ENCODE measurements around the gene ZNF688. TPM values are rescaled to one million over a fixed set of nuclear protein-coding genes. Genes with fewer than 3 reads are reported as not detected.
A peak's percentile ranks its signal among the peaks of the same experiment; 100 is the strongest.

The ZNF688 gene
- total and polyA plus RNA-seq, 2 of the 8 experiments (the other 6 are each of a cell fraction or from before 2014, with no cell fraction given): 2.7 to 3.5 TPM

DNA sequence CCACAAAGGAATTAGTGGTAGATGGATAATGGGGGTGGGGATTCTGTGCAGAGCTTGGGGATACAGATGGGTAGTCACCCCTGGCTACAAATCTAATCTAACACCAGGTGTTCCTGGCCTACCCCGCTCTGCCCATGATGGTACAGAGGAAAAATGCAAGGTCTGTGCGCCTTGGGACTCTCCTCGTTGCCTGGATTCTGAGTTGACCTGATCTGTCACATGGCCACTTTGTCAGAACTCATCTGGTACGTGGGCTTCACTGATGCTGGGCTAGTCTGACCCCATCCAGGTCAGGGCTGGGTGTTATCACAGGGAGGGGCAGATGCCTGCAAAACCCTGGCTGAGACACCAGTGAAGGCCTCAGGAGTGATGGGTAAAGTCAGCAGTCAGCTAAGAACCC is 18.6 kb downstream of the ZNF688 start:
- H2BK20ac ChIP-seq (ENCODE audit: low read length): no peak overlapping the region
- H3K4me2 ChIP-seq (ENCODE audit: insufficient read depth in 1 of 2, low read depth in 2 of 2, low read length in 2 of 2): no peak overlapping the region
- 91% methylated on average over 4 of the region's 4 CpGs; no CpG with 5 or more reads in 1 of the 2 experiments for WGBS, 2 experiments (ENCODE audit: extremely low coverage in 1 of 2, insufficient coverage in 1 of 2, insufficient read length in 1 of 2, insufficient replicate concordance in 2 of 2, low coverage in 1 of 2, low lambda C conversion rate in 2 of 2, missing lambda C conversion rate in 1 of 2)
- H3K27ac ChIP-seq (ENCODE audit: low read depth, low read length): no peak overlapping the region
- H2AK5ac ChIP-seq (ENCODE audit: low read depth, low read length): no peak overlapping the region
- H2BK5ac ChIP-seq (ENCODE audit: low read depth, low read length): 0 out of 2 replicates have a peak overlapping the region, but pooled peaks have one; percentile 26
- H3K36me3 ChIP-seq (ENCODE audit: control insufficient read depth in 2 of 4, insufficient read depth in 4 of 4, low read length in 3 of 4): peaks cover 3 to 8% (median 5%) of the 10 kb centered on the region in 4 experiments; a peak in 4 of 8 replicates
- no peak overlapping the region for H4K91ac ChIP-seq (replicated peaks; ENCODE audit: insufficient read length, low read length)
- H3K4ac ChIP-seq (replicated peaks; ENCODE audit: insufficient read length, low read depth, low read length): no peak overlapping the region
- H3K4me1 ChIP-seq (replicated peaks in 1 of 4; ENCODE audit: control insufficient read depth in 3 of 4, insufficient read depth in 4 of 4, low read length in 3 of 4): peaks cover 5 to 14% (median 7%) of the 10 kb centered on the region in 4 experiments
- no peaks in the 10 kb centered on the region for H3K79me1 ChIP-seq (ENCODE audit: low read depth, low read length)
- FAIRE-seq (no peak), DNase-seq (ENCODE audit: low read depth in 1 of 2, low spot score in 2 of 2) (no peak)
- no peaks in the 10 kb centered on the region for H3K9me3 ChIP-seq (ENCODE audit: insufficient read depth in 2 of 2, low read depth in 1 of 2, low read length in 1 of 2)
- H3K79me2 ChIP-seq (ENCODE audit: control insufficient read depth in 1 of 2, insufficient read depth in 2 of 2, low read length in 2 of 2): no peaks in the 10 kb centered on the region
- POLR2A ChIA-PET (ENCODE audit: partially characterized antibody): interaction anchor here (0.6 to 6.7 kb wide), 4 partner anchors 9 to 23 kb away, joined by 4 to 40 read pairs (median 5); partner anchors contain the start of gene ZNF747
- H3K9ac ChIP-seq (replicated peaks in 1 of 4; ENCODE audit: extremely low read depth in 1 of 4, low read depth in 3 of 4, low read length in 3 of 4): no peak overlapping the region
- no peak overlapping the region for H4K8ac ChIP-seq (ENCODE audit: extremely low read depth, insufficient read depth, low read length)
- CTCF ChIA-PET (ENCODE audit: partially characterized antibody): interaction anchor here (0.6 to 3.8 kb wide), 3 partner anchors 9 to 17 kb away, joined by 3 to 12 read pairs (median 3); partner anchors contain the start of gene ZNF747
- peaks cover 5% of the 10 kb centered on the region; the same call in 1 of the 2 replicates for H3K23me2 ChIP-seq (ENCODE audit: low read depth, low read length)
- H3K18ac ChIP-seq (ENCODE audit: extremely low read depth, low read length): no peak overlapping the region
- H3K27me3 ChIP-seq (replicated peaks in 1 of 4; ENCODE audit: control insufficient read depth in 3 of 4, extremely low read depth in 1 of 4, insufficient read depth in 3 of 4, low read length in 3 of 4): no peaks in the 10 kb centered on the region
- H4K20me1 ChIP-seq (replicated peaks in 1 of 2; ENCODE audit: control insufficient read depth in 1 of 2, insufficient read depth in 2 of 2, low read length in 2 of 2): peaks cover 0 to 4% of the 10 kb centered on the region in 2 experiments
- no peak overlapping the region for H3K56ac ChIP-seq (replicated peaks; ENCODE audit: insufficient read length, low read depth, low read length)
- H2BK15ac ChIP-seq (ENCODE audit: low read length): no peak overlapping the region
- no peak overlapping the region for H2BK120ac ChIP-seq (replicated peaks; ENCODE audit: low read depth, low read length)
- no peak overlapping the region for H3K23ac ChIP-seq (ENCODE audit: insufficient read length)
- H3K14ac ChIP-seq (ENCODE audit: insufficient read length): no peak overlapping the region
- no peak overlapping the region for H4K5ac ChIP-seq (ENCODE audit: insufficient read length, low read depth, low read length)
- no peak overlapping the region for H2AFZ ChIP-seq (ENCODE audit: low read length)
- H2BK12ac ChIP-seq (ENCODE audit: low read depth, low read length): no peak overlapping the region
- H3K4me3 ChIP-seq (ENCODE audit: extremely low read depth in 1 of 4, insufficient read depth in 2 of 4, low read depth in 3 of 4, low read length in 4 of 4): no peak overlapping the region
- TF ChIP-seq GABPA (IDR thresholded peaks at IDR 0.05; ENCODE audit: borderline replicate concordance, insufficient read depth, low read length): no peak
- TF ChIP-seq PHF8 (conservative IDR thresholded peaks at IDR 0.05; ENCODE audit: low read depth, low read length): no peak
- no peak for TF ChIP-seq EP300 (IDR thresholded peaks at IDR 0.05; ENCODE audit: borderline replicate concordance in 1 of 2, low read depth in 2 of 2, low read length in 2 of 2)

Data from H1 (cell line).